Measurements from ENCODE around the gene CHRD.

CHRD gene

DNA sequence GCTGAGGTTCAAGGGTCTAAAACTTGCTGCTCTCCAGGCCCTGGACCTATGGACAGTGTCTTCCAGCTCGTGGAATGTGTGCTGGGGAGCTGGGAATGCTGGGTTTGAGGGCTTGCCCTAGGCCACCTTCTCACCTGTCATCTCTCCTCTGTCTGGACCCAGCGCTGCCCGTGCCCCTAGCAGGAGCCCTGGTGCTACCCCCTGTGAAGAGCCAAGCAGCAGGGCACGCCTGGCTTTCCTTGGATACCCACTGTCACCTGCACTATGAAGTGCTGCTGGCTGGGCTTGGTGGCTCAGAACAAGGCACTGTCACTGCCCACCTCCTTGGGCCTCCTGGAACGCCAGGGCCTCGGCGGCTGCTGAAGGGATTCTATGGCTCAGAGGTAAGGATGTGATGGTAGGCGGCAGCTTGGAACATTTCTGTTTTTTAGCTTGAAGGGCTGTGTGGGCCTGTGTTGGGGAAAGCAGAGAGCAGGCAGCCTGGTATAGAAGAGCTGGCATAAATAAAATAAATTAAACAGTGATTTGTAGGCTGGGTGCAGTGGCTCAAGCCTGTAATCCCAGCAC, 5.1 kb downstream of the CHRD start:
- no peak overlapping the region for H3K4me3 ChIP-seq (ENCODE audit: low read depth, low read length)
- no peak for DNase-seq (ENCODE audit: low read depth)
- TF ChIP-seq, protein P1, sequence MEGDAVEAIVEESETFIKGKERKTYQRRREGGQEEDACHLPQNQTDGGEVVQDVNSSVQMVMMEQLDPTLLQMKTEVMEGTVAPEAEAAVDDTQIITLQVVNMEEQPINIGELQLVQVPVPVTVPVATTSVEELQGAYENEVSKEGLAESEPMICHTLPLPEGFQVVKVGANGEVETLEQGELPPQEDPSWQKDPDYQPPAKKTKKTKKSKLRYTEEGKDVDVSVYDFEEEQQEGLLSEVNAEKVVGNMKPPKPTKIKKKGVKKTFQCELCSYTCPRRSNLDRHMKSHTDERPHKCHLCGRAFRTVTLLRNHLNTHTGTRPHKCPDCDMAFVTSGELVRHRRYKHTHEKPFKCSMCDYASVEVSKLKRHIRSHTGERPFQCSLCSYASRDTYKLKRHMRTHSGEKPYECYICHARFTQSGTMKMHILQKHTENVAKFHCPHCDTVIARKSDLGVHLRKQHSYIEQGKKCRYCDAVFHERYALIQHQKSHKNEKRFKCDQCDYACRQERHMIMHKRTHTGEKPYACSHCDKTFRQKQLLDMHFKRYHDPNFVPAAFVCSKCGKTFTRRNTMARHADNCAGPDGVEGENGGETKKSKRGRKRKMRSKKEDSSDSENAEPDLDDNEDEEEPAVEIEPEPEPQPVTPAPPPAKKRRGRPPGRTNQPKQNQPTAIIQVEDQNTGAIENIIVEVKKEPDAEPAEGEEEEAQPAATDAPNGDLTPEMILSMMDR (IDR thresholded peaks at IDR 0.05; ENCODE audit: low read depth, low read length, missing control alignments) = no peak

DNA sequence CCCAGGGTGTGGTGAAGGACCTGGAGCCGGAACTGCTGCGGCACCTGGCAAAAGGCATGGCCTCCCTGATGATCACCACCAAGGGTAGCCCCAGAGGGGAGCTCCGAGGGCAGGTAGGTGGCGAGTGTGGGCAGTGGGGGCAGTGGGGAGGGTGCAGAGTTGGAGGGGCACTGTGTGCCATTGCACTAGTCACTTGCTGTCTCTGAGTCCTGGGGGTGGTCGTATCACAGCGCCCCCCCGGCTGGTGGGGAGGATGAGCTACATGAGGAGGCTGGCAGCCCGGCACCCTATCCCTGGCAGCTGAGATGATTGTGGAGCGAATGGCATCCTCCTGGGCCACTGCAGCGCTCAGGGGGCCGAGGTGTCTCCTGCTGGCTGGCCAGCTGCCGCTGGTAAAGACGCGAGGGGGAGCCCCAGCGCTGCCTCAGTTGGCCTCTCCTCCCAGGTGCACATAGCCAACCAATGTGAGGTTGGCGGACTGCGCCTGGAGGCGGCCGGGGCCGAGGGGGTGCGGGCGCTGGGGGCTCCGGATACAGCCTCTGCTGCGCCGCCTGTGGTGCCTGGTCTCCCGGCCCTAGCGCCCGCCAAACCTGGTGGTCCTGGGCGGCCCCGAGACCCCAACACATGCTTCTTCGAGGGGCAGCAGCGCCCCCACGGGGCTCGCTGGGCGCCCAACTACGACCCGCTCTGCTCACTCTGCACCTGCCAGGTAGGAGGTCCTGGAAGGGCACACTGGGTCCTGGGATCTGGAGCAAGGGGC, 6.4 kb downstream of the CHRD start:
- H3K4me3 ChIP-seq (ENCODE audit: low read depth, low read length) = no peak overlapping the region
- no peak for DNase-seq (ENCODE audit: low read depth)
- TF ChIP-seq, protein P1 (IDR thresholded peaks at IDR 0.05; ENCODE audit: low read depth, low read length, missing control alignments) = no peak

DNA sequence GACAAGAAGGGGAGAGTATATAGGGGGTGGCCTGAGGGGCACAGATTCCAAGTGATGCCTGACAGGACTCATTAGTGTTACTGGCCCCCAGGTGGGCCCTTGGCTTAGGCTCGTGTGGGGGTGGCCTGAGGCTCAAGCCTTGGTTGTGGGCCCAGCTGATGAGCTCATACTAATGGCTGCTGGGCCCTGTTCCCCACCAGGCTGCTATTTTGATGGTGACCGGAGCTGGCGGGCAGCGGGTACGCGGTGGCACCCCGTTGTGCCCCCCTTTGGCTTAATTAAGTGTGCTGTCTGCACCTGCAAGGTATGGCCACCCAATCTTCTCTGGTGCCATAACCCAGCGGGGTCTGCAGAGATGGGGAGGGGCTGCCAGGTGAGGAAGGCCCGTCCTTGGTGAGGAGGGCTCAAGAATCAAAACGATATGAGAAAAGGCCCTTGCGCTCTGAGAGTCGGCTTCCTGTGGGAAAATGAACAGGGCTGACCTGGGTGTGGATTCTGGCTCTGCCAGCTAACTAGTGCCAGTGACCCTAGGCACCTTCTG, 7.4 kb downstream of the CHRD start:
- TF ChIP-seq, protein P1 (IDR thresholded peaks at IDR 0.05; ENCODE audit: low read depth, low read length, missing control alignments) = no peak
- DNase-seq (ENCODE audit: low read depth) = no peak

DNA sequence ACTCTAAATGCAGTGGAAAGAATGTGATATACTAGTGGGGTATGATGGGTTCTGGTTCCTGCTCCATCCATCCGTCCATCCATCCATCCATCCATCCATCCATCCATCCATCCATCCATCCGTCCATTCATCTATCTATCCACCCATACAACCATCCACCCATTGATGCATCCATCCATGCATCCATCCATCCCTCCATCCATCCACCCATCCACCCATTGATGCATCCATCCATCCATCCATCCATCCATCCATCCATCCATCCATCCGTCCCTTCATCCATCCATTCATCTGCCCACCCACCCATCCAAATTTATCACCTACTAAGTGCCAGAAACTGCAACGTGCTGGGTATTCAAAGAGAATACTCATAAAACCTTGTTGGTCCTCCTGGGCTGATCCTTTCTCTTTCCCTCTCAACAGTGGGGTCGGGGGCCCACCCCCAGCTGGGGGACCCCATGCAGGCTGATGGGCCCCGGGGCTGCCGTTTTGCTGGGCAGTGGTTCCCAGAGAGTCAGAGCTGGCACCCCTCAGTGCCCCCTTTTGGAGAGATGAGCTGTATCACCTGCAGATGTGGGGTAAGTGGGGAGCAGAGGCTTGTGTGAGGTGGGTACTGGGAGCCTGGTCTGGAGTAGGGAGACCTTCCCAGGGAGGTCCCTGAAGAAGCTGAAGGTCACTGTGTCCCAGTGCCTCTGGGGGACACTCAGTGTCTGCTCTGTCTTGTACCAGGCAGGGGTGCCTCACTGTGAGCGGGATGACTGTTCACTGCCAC, 8.5 kb downstream of the CHRD start:
- TF ChIP-seq, protein P1 (IDR thresholded peaks at IDR 0.05; ENCODE audit: low read depth, low read length, missing control alignments) = no peak
- no peak overlapping the region for H3K4me3 ChIP-seq (ENCODE audit: low read depth, low read length)
- no peak for DNase-seq (ENCODE audit: low read depth)

More for the DNA sequence above, 7.4 kb downstream of the CHRD start:
- H3K4me3 ChIP-seq (ENCODE audit: low read depth, low read length) = no peak overlapping the region

DNA sequence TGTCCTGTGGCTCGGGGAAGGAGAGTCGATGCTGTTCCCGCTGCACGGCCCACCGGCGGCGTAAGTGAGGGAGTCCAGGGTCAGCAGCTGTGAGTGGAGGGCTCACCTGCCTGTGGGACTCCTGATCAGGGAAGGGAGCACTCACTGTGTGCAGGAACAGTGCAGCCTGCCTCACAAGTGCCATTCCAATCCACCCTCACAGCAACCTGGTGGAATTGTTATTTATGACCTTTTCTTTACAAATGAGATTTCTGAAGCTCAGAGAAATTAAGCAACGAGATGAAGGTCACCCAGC, 9.0 kb downstream of the CHRD start:
- H3K4me3 ChIP-seq (ENCODE audit: low read depth, low read length) = no peak overlapping the region
- TF ChIP-seq, protein P1 (IDR thresholded peaks at IDR 0.05; ENCODE audit: low read depth, low read length, missing control alignments) = no peak
- DNase-seq (ENCODE audit: low read depth) = no peak

DNA sequence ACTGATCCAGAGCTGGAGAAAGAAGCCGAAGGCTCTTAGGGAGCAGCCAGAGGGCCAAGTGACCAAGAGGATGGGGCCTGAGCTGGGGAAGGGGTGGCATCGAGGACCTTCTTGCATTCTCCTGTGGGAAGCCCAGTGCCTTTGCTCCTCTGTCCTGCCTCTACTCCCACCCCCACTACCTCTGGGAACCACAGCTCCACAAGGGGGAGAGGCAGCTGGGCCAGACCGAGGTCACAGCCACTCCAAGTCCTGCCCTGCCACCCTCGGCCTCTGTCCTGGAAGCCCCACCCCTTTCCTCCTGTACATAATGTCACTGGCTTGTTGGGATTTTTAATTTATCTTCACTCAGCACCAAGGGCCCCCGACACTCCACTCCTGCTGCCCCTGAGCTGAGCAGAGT, 9.5 kb downstream of the CHRD start:
- DNase-seq (ENCODE audit: low read depth) = no peak
- no peak overlapping the region for H3K4me3 ChIP-seq (ENCODE audit: low read depth, low read length)
- TF ChIP-seq, protein P1 (IDR thresholded peaks at IDR 0.05; ENCODE audit: low read depth, low read length, missing control alignments) = no peak

Measured in GM12864 (cell line).